NCI-H1048 (cell line): Measurements from ENCODE around the gene CMIP.
"Not testable (repeated sequence)": the region's sequence is repeated elsewhere in the genome, so short reads cannot be mapped to it uniquely, and the experiment has no call there.

Experiments
- DNase-seq: peaks from one replicate; lab custom pipeline; 2025; lab: John Stamatoyannopoulos, UW

Gene CMIP

GRCh38 chr16:81517629-81518438 is 73.2 kb downstream of the CMIP start:
- DNase-seq = no peak

- no peak for DNase-seq
Observed at GRCh38 chr16:81518439-81518757, 73.8 kb downstream of the CMIP start.

DNA sequence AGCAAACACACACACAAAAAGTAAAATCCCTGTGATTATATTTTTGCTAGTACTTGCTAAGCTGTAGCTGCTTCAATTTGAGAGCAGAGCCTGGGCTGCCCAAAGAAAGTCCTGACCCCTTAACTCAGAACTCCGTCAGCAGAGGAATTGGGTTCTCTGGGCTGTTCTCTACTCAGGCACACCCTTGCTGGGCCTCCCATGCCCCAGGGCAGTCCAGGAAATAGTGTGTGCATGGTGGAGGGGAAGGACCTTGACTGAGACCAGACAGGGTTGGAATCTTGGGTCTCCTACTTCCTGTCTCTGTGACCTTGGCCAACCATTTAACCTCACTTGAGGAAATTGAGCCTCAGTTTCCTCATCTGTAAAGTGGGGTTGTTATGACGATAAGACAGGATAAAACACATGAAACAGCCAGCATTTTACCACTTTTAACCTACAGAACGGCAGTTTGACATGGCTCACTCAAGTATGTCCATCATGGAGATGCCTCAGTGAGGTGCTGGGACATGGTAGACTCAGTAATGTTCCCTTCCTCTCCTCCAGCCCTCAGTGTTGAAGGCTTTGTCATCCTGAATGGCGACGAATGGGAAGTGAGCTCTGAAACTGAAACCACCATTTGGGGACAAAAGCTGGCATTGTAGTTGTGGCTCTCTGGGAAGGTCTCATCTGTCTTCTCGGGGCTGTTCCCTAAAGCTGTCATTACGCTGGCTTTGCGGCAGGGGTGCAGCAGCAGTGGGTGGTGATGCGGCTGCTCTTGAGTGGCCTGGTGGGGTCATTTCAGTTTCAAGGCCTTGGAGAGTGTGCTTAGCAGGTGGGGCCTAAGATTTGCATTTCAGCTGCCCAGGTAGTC is 74.9 kb downstream of the CMIP start:
- no peak for DNase-seq

DNA sequence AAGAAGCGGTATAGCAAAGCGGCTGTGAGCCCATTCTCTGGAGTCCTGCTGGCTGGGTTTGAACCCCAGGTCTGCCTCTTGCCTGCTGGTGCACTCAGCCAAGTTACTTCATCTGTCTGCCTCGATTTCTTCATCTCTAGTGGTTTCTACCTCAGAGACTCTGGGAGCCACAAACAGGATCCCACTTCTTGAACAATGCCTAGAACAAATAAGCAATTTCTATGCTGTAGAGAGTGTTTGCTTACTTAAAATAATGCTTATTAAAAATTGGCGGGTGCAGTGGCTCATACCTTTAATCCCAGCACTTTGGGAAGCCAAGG is 75.5 kb downstream of the CMIP start:
- DNase-seq = no peak

DNA sequence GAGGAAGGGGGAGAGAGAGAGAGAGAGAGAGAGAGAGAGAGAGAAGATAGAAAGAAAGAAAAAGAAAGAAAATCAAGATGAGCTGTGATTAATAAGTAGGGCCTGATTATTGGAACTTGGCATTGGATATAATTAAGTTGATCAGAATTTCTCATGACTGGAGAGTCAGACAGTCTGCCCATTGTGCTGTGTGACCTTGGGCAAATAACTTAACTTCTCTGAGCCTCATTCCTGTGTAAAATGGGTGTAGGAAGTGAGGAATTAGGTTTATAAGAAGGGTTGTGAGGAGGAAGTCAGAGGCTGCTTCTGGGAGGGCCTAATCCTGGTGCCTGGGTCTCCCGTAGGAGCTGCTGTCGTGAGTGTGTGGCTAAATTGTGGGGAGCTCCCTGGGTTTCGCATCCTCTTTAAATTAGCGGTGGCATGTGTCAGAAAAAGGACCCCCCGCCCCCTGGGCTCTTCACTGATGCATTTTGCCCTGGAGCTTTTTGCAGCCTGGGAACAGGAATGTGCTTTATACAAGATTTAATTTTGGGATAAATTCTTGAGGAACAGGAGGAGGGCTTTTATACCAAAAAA is 76.0 kb downstream of the CMIP start:
- no peak for DNase-seq

GRCh38 chr16:81521141-81521626 is 76.6 kb downstream of the CMIP start:
- DNase-seq = no peak

DNA sequence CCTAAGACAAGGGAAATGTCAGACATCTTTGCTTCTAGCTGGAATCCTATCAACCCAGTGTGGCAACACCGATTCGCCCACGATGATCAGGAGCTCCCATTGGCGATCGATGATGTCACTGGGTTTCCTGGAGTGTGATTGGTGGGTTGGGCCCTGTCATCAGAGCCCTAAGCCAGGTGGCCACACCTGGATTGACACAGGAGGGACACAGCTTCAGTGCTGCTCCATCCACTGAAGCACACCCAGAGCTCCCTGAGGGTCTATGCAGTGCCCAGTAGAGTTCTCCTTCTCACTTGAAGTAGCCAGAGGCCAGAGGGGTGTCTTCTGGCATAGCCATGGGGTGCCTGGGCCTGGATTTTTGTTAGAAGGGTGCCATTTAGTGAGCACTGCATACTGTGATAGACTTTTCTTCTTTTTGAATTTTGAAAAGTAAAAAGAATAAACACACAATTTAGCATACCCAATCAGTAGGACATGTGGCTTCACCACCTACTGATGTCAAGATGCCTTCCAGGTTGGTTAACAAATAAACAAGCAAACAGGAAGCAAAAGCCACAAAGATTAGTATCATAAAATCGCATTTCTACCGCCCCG is 77.6 kb downstream of the CMIP start:
- DNase-seq = no peak

DNA sequence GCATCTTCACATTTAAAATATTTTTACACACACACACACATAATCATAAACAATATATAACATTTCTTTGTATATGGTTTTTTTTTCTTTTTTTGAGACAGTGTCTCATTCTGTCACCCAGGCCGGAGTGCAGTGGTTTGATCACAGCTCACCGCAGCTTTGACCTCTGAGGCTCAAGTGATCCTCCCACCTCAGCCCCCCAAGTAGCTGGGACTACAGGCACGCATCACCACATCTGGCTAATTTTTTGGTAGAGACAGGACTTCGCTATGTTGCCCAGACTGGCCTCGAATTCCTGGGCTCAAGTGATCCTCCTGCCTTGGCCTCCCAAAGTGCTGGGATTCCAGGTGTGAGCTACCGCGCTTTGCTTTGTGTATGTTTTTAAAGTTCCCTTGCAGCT is 78.2 kb downstream of the CMIP start:
- not testable (repeated sequence) for DNase-seq

DNA sequence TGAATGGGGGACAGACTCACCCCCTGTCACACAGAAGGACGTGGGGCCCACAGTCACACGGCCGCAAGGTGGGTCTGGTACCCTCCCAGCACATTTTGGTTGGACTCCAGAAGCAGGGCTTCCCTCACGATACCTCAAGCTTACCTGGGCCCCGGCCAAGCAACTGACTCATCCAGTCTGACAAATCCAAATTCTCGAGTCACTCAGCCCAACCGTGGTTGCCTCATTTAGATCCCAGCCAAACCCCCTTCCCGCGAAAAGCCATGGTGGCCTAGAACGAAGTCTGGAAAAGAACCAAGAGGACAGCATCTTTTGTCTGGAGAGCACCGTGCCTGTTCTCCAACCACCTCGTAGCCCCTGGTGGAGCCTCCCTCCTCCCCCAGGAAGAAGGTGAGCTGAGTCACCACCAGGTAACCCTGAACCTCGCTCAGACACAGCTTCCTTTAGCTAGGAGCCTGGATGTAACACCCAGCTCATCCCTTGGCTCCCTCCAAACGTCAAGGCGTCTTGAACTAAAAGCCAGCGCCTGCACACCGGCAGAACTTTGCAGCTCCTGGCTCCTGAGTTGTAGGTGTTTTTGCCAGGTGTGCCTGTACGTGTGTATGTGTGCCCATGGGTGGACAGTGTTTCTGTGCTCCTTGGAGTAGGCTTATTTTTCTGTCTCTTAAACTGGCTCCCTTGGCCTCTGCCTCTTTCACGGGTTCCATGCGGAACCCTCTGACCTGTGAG is 78.9 kb downstream of the CMIP start:
- no peak for DNase-seq

DNA sequence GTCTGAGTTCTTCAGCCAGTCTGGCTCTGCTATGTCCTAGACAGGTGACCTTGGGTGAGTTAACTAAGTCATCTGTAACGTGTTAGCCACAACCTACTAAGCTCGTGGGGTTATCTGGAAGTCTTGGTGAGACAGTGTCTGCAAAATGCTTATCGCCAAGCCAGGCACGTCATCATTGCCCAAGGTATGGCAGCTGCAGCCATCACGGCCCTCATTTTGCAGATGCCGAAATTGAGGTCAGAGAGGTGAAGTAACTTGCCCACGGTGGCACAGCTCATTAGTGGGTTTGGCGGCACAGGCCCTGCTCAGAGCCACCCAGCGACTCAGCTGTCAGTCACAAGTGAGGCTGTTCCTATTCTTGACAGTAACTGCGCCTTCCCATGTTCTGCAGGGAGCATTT is 79.8 kb downstream of the CMIP start:
- no peak for DNase-seq

DNA sequence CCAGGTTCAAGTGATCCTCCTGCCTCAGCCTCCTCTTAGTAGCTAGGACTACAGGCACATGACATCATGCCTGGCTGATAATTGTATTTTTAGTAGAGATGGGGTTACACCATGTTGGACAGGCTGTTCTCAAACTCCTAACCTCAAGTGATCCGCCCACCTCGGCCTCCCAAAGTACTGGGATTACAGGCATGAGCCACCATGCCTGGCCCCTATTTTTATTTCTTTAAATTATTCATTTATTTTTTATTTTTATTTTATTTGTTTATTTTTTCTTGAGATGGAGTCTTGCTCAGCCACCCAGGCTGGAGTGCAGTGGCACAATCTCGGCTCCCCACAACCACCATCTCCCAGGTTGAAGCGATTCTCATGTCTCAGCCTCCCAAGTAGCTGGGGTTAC is 80.3 kb downstream of the CMIP start:
- DNase-seq = not testable (repeated sequence)

DNA sequence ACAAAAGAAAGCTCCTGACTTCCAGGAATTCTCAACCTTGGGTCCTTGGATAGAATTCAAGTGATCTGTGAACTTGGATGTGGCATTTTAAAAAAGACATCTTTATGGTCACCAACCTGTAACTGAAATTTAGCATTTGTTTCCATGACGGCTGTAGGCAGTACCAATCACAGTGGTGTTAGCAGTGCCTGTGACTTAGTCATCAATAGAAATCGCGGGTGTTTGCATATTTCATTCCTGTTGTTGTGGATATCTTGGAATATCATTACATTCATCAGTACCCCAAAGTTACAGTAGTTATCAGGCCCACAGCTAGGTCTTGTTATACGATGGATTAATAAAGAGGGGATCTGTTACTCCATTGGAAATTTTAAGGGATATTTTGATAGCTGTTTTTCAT is 81.6 kb downstream of the CMIP start:
- DNase-seq = no peak

GRCh38 chr16:81526935-81527334 is 82.3 kb downstream of the CMIP start:
- DNase-seq = no peak

- DNase-seq = no peak
Observed at GRCh38 chr16:81527477-81528178, 83.0 kb downstream of the CMIP start.

DNA sequence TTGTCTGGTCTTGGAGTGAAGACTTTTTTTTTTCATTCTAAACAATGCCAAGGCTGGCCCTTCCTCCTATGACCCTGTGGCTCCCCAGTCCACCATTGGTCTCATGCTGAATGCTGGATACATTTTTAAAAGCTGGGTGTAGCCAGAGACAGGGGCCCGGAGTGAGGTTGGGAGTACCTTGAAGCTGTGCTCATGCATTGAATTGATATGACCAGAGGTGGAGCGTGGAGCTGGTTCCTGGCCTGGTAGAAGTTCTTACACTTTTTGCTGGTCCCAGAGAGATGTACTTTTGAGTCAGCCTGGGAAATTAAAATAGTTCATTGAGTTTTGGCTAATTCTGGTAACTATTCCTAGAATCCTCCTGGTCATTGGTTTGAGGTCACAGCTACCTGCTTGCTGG is 83.6 kb downstream of the CMIP start:
- no peak for DNase-seq

- DNase-seq = no peak
Observed at GRCh38 chr16:81530296-81530721, 85.7 kb downstream of the CMIP start.

DNA sequence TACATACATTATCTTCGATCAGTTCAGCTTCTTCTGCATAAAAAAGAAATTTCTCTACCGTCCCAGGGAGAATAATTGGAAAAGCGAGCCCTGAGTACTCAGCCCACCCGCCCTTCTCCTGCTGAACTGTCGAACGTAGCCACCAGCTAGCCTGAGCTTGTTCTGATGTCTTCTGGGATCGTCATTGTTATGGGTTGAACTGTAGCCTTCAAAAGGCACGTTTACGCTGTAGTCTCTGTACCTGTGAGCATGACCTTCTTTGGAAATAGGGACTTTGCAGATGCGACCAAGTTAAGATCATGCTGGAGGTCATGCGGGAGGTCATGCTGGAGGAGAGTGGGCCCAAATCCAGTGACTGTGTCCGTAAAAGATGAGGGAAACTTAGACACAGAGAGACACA is 86.2 kb downstream of the CMIP start:
- DNase-seq = no peak

DNA sequence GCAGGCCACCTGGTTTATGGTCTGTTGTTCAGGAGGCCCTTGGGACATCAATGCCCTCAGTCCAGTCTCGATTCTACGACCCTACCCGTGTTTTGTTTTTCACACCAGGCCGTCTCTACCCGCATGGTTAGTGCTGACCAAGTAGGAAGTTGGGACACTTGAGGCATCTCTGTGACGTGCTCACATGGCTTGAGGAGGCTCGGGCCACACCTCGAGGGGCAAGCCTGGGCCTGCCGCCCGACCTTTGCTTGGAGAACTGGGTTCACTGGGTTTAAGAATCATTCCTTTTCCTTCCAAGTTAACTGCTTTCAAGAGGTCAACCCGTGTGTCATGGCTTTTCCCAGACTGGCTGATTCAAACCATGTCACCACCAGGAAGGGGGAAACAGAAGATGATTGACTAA is 86.8 kb downstream of the CMIP start:
- DNase-seq = no peak

- no peak for DNase-seq
Observed at GRCh38 chr16:81532491-81533174, 88.0 kb downstream of the CMIP start.

DNA sequence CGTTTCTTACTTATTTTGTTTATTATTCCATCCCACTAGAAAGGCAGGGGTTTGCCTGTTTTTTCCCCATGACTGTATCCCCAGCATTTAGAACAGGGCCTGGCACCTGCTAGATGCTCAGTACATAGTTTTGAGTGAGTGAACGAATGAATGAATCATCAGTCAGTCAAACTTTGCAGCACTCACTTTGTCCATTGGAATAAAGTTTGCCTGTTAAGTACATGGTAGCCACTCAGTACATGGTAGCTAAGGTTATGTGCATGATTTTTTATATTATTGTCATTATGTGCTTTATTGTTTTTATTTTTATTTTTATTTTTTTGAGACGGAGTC is 88.5 kb downstream of the CMIP start:
- no peak for DNase-seq
